CD4-positive, alpha-beta T cell (primary cell): Measurements from ENCODE around the gene CAB39L. TPM values are rescaled to one million over a fixed set of nuclear protein-coding genes. Genes with fewer than 3 reads are reported as not detected.

Experiments
- ATAC-seq: fragments of 200-7000 bp; cut with Tn5 transposase; one replicate; pipeline ENCODE4 v1.10.0; 2022; ENCODE audit warnings: mild to moderate bottlenecking; ENCODE audit not compliant: poor library complexity
- CTCF ChIA-PET: fragments of 350-600 bp; sonication (Branson Sonifier 250); formaldehyde crosslinking; loops from one replicate; lab custom pipeline; 2021; ENCODE audit warnings: antibody characterized with exemption, inconsistent platforms; lab: Charles Lee
- POLR2A ChIA-PET: fragments of 350-600 bp; sonication (Branson Sonifier 250); formaldehyde crosslinking; loops from one replicate; lab custom pipeline; 2021; ENCODE audit warnings: antibody characterized with exemption, inconsistent platforms; lab: Charles Lee
- DNase-seq, 14 experiments: peaks; one replicate each; pipeline ENCODE4 v3.0.0-alpha.2; 2013 to 2020; ENCODE audit warnings: mixed read lengths in 2 of 14
- H3K27ac ChIP-seq, 2 donors: one replicate each; pipeline versions ENCODE4 v1.5.1 to v1.7.0; 2013; ENCODE audit warnings: low read length in 2 of 2, low read depth in 1 of 2, mild to moderate bottlenecking in 1 of 2
- H3K27me3 ChIP-seq, 2 experiments: 1 replicate in 1 of 2; 2 replicates in 1 of 2; pipeline versions ENCODE4 v1.6.1 to v1.7.0; 2013; ENCODE audit warnings: low read length in 2 of 2, control low read depth in 1 of 2, mild to moderate bottlenecking in 1 of 2, moderate library complexity in 1 of 2; ENCODE audit not compliant: insufficient read depth in 2 of 2, control insufficient read depth in 1 of 2
- H3K36me3 ChIP-seq: one replicate; pipeline ENCODE4 v1.6.1; 2013; ENCODE audit warnings: low read length, control low read depth; ENCODE audit not compliant: insufficient read depth
- H3K4me1 ChIP-seq: one replicate; pipeline ENCODE4 v1.6.1; 2013; ENCODE audit warnings: low read length, control low read depth; ENCODE audit not compliant: insufficient read depth
- H3K4me3 ChIP-seq: one replicate; pipeline ENCODE4 v1.5.1; 2013; ENCODE audit warnings: mild to moderate bottlenecking, low read length, moderate library complexity
- H3K9me3 ChIP-seq, 2 experiments: 1 replicate in 1 of 2; 2 replicates in 1 of 2; pipeline versions ENCODE4 v1.6.1 to v1.7.0; 2013; ENCODE audit warnings: low read length in 2 of 2, mild to moderate bottlenecking in 2 of 2, control low read depth in 1 of 2, moderate library complexity in 1 of 2; ENCODE audit not compliant: control insufficient read depth in 1 of 2, insufficient read depth in 1 of 2
- H3K27ac Mint-ChIP-seq: one replicate; pipeline ENCODE4 v1.8.0; 2020; ENCODE audit warnings: mixed read lengths
- H3K27me3 Mint-ChIP-seq: one replicate; pipeline ENCODE4 v1.8.0; 2021; ENCODE audit warnings: mixed read lengths
- H3K36me3 Mint-ChIP-seq: one replicate; pipeline ENCODE4 v1.8.0; 2021; ENCODE audit warnings: low read depth, mixed read lengths
- H3K4me1 Mint-ChIP-seq: one replicate; pipeline ENCODE4 v1.8.0; 2021; ENCODE audit warnings: low read depth, mixed read lengths
- H3K4me3 Mint-ChIP-seq: one replicate; pipeline ENCODE4 v1.8.0; 2020; ENCODE audit warnings: mild to moderate bottlenecking, mixed read lengths
- H3K9me3 Mint-ChIP-seq: one replicate; pipeline ENCODE4 v1.8.0; 2020; ENCODE audit warnings: mixed read lengths
- intact Hi-C, 2 experiments: fragments of 100-400 bp; cut with DNase I in 1 of 2; cut with micrococcal nuclease in 1 of 2; formaldehyde crosslinking; loops; one replicate each; pipeline versions ENCODE4 v1.15.1 to v1.9.0; 2023 to 2025; cut with DNase I, micrococcal nuclease
- total RNA-seq, 174 experiments: library from RNA in 2 of 174; stranded (reverse) in 2 of 174; gene quantifications; one replicate each; pipeline ENCODE4 v1.2.3 and lab custom pipeline; 2021 to 2026
- TF ChIP-seq, protein P1 (sequence below): fragments of 200-600 bp; IDR thresholded peaks from one replicate; pipeline ENCODE4 v1.8.0; 2022; ENCODE audit warnings: antibody characterized with exemption, mild to moderate bottlenecking

Gene CAB39L
- total RNA-seq, 2 experiments from 2014 or later, result 1.9 to 2.5 TPM

DNA sequence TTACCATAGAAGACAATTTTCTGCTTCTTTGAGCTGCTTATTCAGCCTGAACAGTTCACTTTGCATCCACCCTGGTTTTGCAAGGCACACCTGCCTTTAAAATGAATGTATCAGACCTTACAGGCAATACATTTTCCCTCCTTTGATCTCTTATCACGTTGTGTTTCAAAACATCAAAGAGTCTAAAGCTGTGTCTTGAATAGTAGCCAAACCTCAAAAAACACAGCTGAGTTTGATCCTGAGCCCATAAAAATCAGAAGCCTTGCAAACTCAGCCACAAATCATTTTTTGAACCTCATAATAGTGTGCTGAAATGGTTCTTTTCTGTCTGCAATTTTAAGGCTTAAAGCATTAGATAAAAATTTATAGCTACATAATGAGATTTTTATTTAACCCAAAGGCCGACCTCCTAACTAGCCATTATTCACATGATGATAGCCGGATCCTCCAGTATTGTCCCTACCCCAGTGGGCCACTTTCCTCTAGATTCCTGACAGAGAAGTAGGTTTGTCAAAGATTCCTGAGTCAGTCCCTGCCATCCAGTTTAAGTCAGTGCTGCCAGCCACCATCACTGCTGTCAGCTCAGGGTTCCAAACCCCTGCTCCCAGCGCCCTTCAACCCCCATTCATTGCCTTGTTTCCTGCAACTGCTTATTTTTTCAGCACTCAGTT lies 71.8 kb downstream of the CAB39L start:
- Histone ChIP-seq H3K4me3 (no peak overlapping the region), H3K4me1 (peaks cover 19% of the 10 kb centered on the region), H3K27ac (no peak overlapping the region), H3K9me3 (no peaks in the 10 kb centered on the region), H3K36me3 (no peaks in the 10 kb centered on the region), H3K27me3 (no peaks in the 10 kb centered on the region)
- DNase-seq, result peak in 6 of 14 experiments; percentile 5 to 77 (median 53)
- H3K36me3 Mint-ChIP-seq, result peaks cover 4% of the 10 kb centered on the region
- no peak overlapping the region for H3K27ac Mint-ChIP-seq
- intact Hi-C loops, result loop anchor here in 1 of 2 experiments (5.0 kb wide), 1 partner anchor 70 kb away; the partner anchor contains the start of genes CAB39L and SETDB2
- ChIA-PET CTCF (no interaction called here), POLR2A (interaction anchor here (0.8 to 2.1 kb wide), 6 partner anchors 13 to 319 kb away, joined by 3 to 21 read pairs (median 4); partner anchors contain the start of genes CAB39L, EBPL, PHF11 and SETDB2)
- H3K4me3 Mint-ChIP-seq, result peak overlapping the region; percentile 27
- H3K4me1 Mint-ChIP-seq, result peaks cover 39% of the 10 kb centered on the region
- TF ChIP-seq, protein P1, sequence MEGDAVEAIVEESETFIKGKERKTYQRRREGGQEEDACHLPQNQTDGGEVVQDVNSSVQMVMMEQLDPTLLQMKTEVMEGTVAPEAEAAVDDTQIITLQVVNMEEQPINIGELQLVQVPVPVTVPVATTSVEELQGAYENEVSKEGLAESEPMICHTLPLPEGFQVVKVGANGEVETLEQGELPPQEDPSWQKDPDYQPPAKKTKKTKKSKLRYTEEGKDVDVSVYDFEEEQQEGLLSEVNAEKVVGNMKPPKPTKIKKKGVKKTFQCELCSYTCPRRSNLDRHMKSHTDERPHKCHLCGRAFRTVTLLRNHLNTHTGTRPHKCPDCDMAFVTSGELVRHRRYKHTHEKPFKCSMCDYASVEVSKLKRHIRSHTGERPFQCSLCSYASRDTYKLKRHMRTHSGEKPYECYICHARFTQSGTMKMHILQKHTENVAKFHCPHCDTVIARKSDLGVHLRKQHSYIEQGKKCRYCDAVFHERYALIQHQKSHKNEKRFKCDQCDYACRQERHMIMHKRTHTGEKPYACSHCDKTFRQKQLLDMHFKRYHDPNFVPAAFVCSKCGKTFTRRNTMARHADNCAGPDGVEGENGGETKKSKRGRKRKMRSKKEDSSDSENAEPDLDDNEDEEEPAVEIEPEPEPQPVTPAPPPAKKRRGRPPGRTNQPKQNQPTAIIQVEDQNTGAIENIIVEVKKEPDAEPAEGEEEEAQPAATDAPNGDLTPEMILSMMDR, result no peak
- ATAC-seq, result peak; percentile 87
- peaks cover 5% of the 10 kb centered on the region for H3K27me3 Mint-ChIP-seq
- no peaks in the 10 kb centered on the region for H3K9me3 Mint-ChIP-seq

DNA sequence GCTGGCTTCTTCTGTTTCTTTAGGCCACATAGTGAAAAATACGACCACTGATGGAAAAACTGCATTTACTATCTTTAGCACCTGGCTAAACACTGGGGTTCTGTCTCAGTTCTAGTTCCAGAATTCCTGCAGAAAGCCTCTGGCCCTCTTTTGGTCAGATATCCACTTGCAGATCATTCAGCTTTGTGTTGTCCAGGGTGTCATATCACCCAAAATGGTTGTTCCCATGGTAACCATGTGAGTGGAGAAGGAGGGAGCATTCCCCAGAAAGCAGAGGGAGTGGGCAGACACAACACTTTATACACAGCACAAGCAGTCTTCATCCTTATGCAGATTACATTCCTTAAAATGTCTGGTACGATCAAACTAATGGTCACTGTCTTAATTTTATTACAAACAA lies 73.5 kb downstream of the CAB39L start:
- Histone ChIP-seq H3K27ac (no peak overlapping the region), H3K4me1 (peaks cover 19% of the 10 kb centered on the region), H3K4me3 (no peak overlapping the region), H3K36me3 (no peaks in the 10 kb centered on the region), H3K9me3 (no peaks in the 10 kb centered on the region), H3K27me3 (no peaks in the 10 kb centered on the region)
- Mint-ChIP-seq H3K27me3 (peaks cover 5% of the 10 kb centered on the region), H3K4me1 (peaks cover 39% of the 10 kb centered on the region), H3K36me3 (peaks cover 4% of the 10 kb centered on the region), H3K4me3 (no peak overlapping the region), H3K27ac (no peak overlapping the region), H3K9me3 (no peaks in the 10 kb centered on the region)
- TF ChIP-seq, protein P1, result no peak
- no peak for ATAC-seq
- intact Hi-C loops, result loop anchor here in 1 of 2 experiments (5.0 kb wide), 1 partner anchor 72 kb away; the partner anchor contains the start of genes CAB39L and SETDB2
- POLR2A ChIA-PET, result interaction anchor here (0.7 kb wide), 1 partner anchor 125 kb away, joined by 3 read pairs; no protein-coding TSS in a partner anchor
- DNase-seq, result no peak
- CTCF ChIA-PET, result interaction anchor here (0.7 kb wide), 1 partner anchor 236 kb away, joined by 3 read pairs; no protein-coding TSS in a partner anchor

DNA sequence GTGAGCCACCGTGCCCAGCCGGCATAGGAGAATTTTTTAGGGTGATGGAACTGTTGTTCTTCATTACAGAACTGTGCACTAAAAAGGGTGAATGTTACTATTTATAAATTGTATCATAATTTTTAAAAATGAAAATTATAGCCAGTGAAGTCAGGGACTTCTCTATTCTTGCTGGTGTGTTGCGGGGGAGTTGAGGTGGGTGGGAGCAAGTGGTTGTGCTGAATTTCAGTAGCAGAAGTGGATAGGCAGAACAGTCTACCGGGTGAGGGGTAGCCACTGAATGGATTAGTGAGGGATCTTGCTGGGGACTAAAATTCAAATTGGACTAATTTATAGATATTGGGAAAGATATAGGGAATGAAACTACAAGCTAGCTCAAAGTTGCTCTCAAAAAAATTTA lies 74.0 kb downstream of the CAB39L start:
- Histone ChIP-seq H3K9me3 (no peaks in the 10 kb centered on the region), H3K27me3 (no peaks in the 10 kb centered on the region), H3K4me3 (no peak overlapping the region), H3K36me3 (no peaks in the 10 kb centered on the region), H3K4me1 (peaks cover 19% of the 10 kb centered on the region), H3K27ac (no peak overlapping the region)
- CTCF ChIA-PET, result no interaction called here
- Mint-ChIP-seq H3K9me3 (no peaks in the 10 kb centered on the region), H3K27me3 (peaks cover 5% of the 10 kb centered on the region), H3K36me3 (peaks cover 7% of the 10 kb centered on the region), H3K27ac (no peak overlapping the region), H3K4me3 (no peak overlapping the region), H3K4me1 (peaks cover 39% of the 10 kb centered on the region)
- DNase-seq, result no peak
- intact Hi-C loops, result loop anchor here in 1 of 2 experiments (5.0 kb wide), 1 partner anchor 72 kb away; the partner anchor contains the start of genes CAB39L and SETDB2
- no peak for ATAC-seq
- POLR2A ChIA-PET, result no interaction called here
- TF ChIP-seq, protein P1, result no peak
